Endothelial cell of umbilical vein (primary cell): ENCODE measurements around the gene PCMT1. TPM values are rescaled to one million over a fixed set of nuclear protein-coding genes. Genes with fewer than 3 reads are reported as not detected.

ENCODE experiments used
- BruUV-seq: library from RNA; stranded (reverse); fragments of 400-500 nt; replicated peaks from 2 replicates; lab custom pipeline; 2021; lab: Mats Ljungman, UMichigan
- CTCF ChIA-PET: fragments of 300-600, 350-600 bp; sonication (Branson Sonifier 250); formaldehyde crosslinking; loops from one replicate; lab custom pipeline; 2021; ENCODE audit warnings: antibody characterized with exemption, inconsistent platforms; lab: Charles Lee
- POLR2A ChIA-PET: fragments of 300-600, 350-600 bp; sonication (Branson Sonifier 250); formaldehyde crosslinking; loops from one replicate; lab custom pipeline; 2021; ENCODE audit warnings: antibody characterized with exemption, inconsistent platforms; lab: Charles Lee
- DNase-seq: peaks from one replicate; pipeline ENCODE4 v3.0.0-alpha.2; 2011; ENCODE audit warnings: low read depth, low spot score
- FAIRE-seq: peaks from 2 replicates; lab custom pipeline; 2011; peaks lifted over from hg19 to GRCh38; lab: Jason Lieb, UNC
- H2AFZ ChIP-seq: 2 replicates; pipeline ENCODE4 v1.6.0; 2012; ENCODE audit warnings: low read depth, low read length, control low read depth, inconsistent platforms
- H3K27ac ChIP-seq: 2 replicates; pipeline ENCODE4 v1.5.1; 2011; ENCODE audit warnings: low read depth, mild to moderate bottlenecking, control low read depth, low read length, moderate library complexity; ENCODE audit not compliant: insufficient read depth
- H3K27me3 ChIP-seq, 2 experiments: 2 replicates each; pipeline versions ENCODE4 v1.6.0 to v1.6.1; 2011; ENCODE audit warnings: low read length in 2 of 2, mixed read lengths in 1 of 2; ENCODE audit not compliant: control insufficient read depth in 2 of 2, insufficient read depth in 2 of 2
- H3K36me3 ChIP-seq, 2 experiments: 2 replicates in 1 of 2; 3 replicates in 1 of 2; pipeline ENCODE4 v1.5.1; 2011; ENCODE audit warnings: low read length in 2 of 2, mild to moderate bottlenecking in 1 of 2, moderate library complexity in 1 of 2; ENCODE audit not compliant: control insufficient read depth in 2 of 2, insufficient read depth in 2 of 2; ENCODE audit errors: extremely low read depth in 1 of 2
- H3K4me1 ChIP-seq: 3 replicates; pipeline ENCODE4 v1.5.1; 2011; ENCODE audit warnings: mild to moderate bottlenecking, low read length; ENCODE audit not compliant: control insufficient read depth, insufficient read depth; ENCODE audit errors: extremely low read depth
- H3K4me2 ChIP-seq: 2 replicates; pipeline ENCODE4 v1.6.1; 2011; ENCODE audit warnings: low read length, control low read depth, mixed read lengths; ENCODE audit not compliant: insufficient read depth
- H3K4me3 ChIP-seq, 3 experiments: fragments of 200-600 bp in 1 of 3; sonication (generic), shearing (Covaris generic) in 1 of 3; replicated peaks in 1 of 3; 2 replicates each; pipeline ENCODE4 v1.5.1; 2011 to 2016; ENCODE audit warnings: control low read depth in 3 of 3, low read length in 3 of 3, mild to moderate bottlenecking in 2 of 3, inconsistent platforms in 1 of 3, low read depth in 1 of 3, moderate library complexity in 1 of 3; ENCODE audit not compliant: insufficient read depth in 1 of 3
- H3K79me2 ChIP-seq: 2 replicates; pipeline ENCODE4 v1.6.0; 2012; ENCODE audit warnings: low read length, inconsistent platforms; ENCODE audit not compliant: control insufficient read depth, insufficient read depth
- H3K9ac ChIP-seq: replicated peaks from 2 replicates; pipeline ENCODE3; 2011; ENCODE audit warnings: low read length, control low read depth; ENCODE audit not compliant: insufficient read depth; ENCODE audit errors: extremely low read depth
- H3K9me1 ChIP-seq: replicated peaks from 3 replicates; pipeline ENCODE4 v1.6.0; 2011; ENCODE audit warnings: mild to moderate bottlenecking, low read length; ENCODE audit not compliant: control insufficient read depth, insufficient read depth; ENCODE audit errors: extremely low read depth
- H3K9me3 ChIP-seq: replicated peaks from 2 replicates; pipeline ENCODE4 v1.5.1; 2012; ENCODE audit warnings: low read length, inconsistent platforms; ENCODE audit not compliant: control insufficient read depth, insufficient read depth
- H4K20me1 ChIP-seq: replicated peaks from 2 replicates; pipeline ENCODE3; 2011; ENCODE audit warnings: mild to moderate bottlenecking, low read length; ENCODE audit not compliant: control insufficient read depth, insufficient read depth; ENCODE audit errors: extremely low read depth
- EZH2 ChIP-seq: IDR thresholded peaks from 2 replicates; pipeline ENCODE4 v1.6.1; 2012; ENCODE audit warnings: borderline replicate concordance, low read depth, mild to moderate bottlenecking, moderate library complexity, low read length, inconsistent platforms; ENCODE audit not compliant: severe bottlenecking
- FOS ChIP-seq: IDR thresholded peaks from 2 replicates; pipeline ENCODE4 v1.6.1; 2011; ENCODE audit warnings: mild to moderate bottlenecking, low read length, moderate library complexity, borderline replicate concordance; ENCODE audit not compliant: insufficient read depth
- GATA2 ChIP-seq: IDR thresholded peaks from 2 replicates; pipeline ENCODE4 v1.7.0; 2011; ENCODE audit warnings: low read depth, mild to moderate bottlenecking, moderate library complexity, mixed read lengths, low read length; ENCODE audit not compliant: insufficient read length, insufficient read depth
- JUN ChIP-seq: IDR thresholded peaks from 2 replicates; pipeline ENCODE4 v1.6.1; 2011; ENCODE audit warnings: borderline replicate concordance, low read depth; ENCODE audit not compliant: insufficient read length, insufficient read depth
- MYC ChIP-seq: IDR thresholded peaks from one replicate; pipeline ENCODE4 v1.6.1; 2011; ENCODE audit warnings: mild to moderate bottlenecking, low read depth, low read length
- POLR2A ChIP-seq: IDR thresholded peaks from 2 replicates; pipeline ENCODE4 v1.6.1; 2012; ENCODE audit warnings: low read depth, mild to moderate bottlenecking, control low read depth, low read length
- POLR2AphosphoS5 ChIP-seq: IDR thresholded peaks from 2 replicates; pipeline ENCODE4 v1.6.1; 2012; ENCODE audit warnings: low read depth, mild to moderate bottlenecking, control low read depth, low read length, moderate library complexity; ENCODE audit not compliant: insufficient read depth
- dilution Hi-C: fragments of 300-500 bp; cut with MboI; formaldehyde crosslinking; loops from one replicate; pipeline ENCODE4 v1.15.0; 2019; ENCODE audit warnings: low sequenced_read_pairs; ENCODE audit not compliant: extremely low pct_ligation_motif_present
- intact Hi-C: fragments of 100-400 bp; cut with micrococcal nuclease; formaldehyde crosslinking; loops from one replicate; pipeline ENCODE4 v1.10.0; 2022
- polyA plus RNA-seq, 4 experiments: library from polyadenylated mRNA; depleted of rRNA in 3 of 4; stranded (reverse) in 3 of 4; unstranded in 1 of 4; fragments of >200 nt; gene quantifications; 2 replicates each; pipeline versions ENCODE4 v1.2.1 to v1.2.3, GENCODE V29; 2011 to 2012; ENCODE audit warnings: missing spikeins in 1 of 4
- total RNA-seq: library from RNA; stranded (reverse); gene quantifications from 2 replicates; pipeline ENCODE4 v1.2.3, GENCODE V29; 2021
- TF ChIP-seq, protein P1 (sequence below), 2 donors: IDR thresholded peaks; 1 replicate in 1 of 2; 2 replicates in 1 of 2; pipeline ENCODE4 v1.5.1; 2011; ENCODE audit warnings: low read length in 2 of 2, mild to moderate bottlenecking in 2 of 2, moderate library complexity in 2 of 2, control low read depth in 1 of 2, inconsistent platforms in 1 of 2, low read depth in 1 of 2; ENCODE audit not compliant: insufficient read depth in 1 of 2; ENCODE audit errors: extremely low read depth in 1 of 2
- TF ChIP-seq, protein P2 (sequence below): IDR thresholded peaks from 2 replicates; pipeline ENCODE4 v1.6.1; 2011; ENCODE audit not compliant: insufficient read depth, insufficient read length

The PCMT1 gene
- total and polyA plus RNA-seq, 2 donors (not counting 3 experiments of a cell fraction or from before 2014, with no cell fraction given) = 95.0 to 102 TPM

DNA sequence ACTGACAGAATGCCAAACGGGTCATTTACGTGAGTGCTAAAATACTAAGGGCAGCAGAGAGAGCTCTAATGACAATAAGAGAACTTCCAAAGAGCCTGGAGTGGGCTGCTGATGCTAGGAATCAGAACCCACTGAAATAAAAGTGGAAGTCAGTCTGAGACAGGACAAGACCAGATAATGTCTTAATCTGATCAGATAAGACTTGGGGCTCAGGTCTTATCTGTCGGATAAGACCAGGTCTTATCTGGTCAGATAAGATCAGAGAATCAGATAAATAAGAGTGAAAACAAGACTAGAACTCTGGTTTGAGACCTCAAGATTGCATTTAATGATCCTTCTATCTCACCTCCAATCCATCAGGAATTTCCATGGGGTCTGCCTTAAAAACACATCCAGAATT, 96.0 kb downstream of the PCMT1 start:
- FAIRE-seq = no peak
- H3K27me3 ChIP-seq = no peaks in the 10 kb centered on the region
- H4K20me1 ChIP-seq = no peaks in the 10 kb centered on the region
- peaks cover 0 to 3% of the 10 kb centered on the region in 2 experiments for H3K36me3 ChIP-seq
- H3K27ac ChIP-seq = no peak overlapping the region
- H3K9me1 ChIP-seq = no peaks in the 10 kb centered on the region
- no peak overlapping the region for H2AFZ ChIP-seq
- no peaks in the 10 kb centered on the region for H3K9me3 ChIP-seq
- BruUV-seq = no TSS peak
- TF ChIP-seq FOS (no peak), POLR2A (no peak), JUN (no peak), GATA2 (no peak), EZH2 (no peak), POLR2AphosphoS5 (no peak), MYC (no peak)
- TF ChIP-seq, protein P1, sequence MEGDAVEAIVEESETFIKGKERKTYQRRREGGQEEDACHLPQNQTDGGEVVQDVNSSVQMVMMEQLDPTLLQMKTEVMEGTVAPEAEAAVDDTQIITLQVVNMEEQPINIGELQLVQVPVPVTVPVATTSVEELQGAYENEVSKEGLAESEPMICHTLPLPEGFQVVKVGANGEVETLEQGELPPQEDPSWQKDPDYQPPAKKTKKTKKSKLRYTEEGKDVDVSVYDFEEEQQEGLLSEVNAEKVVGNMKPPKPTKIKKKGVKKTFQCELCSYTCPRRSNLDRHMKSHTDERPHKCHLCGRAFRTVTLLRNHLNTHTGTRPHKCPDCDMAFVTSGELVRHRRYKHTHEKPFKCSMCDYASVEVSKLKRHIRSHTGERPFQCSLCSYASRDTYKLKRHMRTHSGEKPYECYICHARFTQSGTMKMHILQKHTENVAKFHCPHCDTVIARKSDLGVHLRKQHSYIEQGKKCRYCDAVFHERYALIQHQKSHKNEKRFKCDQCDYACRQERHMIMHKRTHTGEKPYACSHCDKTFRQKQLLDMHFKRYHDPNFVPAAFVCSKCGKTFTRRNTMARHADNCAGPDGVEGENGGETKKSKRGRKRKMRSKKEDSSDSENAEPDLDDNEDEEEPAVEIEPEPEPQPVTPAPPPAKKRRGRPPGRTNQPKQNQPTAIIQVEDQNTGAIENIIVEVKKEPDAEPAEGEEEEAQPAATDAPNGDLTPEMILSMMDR (IDR thresholded peaks at IDR 0.05; ENCODE audit: extremely low read depth in 1 of 2, insufficient read depth in 1 of 2, low read depth in 1 of 2, low read length in 2 of 2) = no peak
- TF ChIP-seq, protein P2, sequence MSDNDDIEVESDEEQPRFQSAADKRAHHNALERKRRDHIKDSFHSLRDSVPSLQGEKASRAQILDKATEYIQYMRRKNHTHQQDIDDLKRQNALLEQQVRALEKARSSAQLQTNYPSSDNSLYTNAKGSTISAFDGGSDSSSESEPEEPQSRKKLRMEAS = no peak
- dilution Hi-C loops = no loop called here
- peaks cover 15% of the 10 kb centered on the region for H3K4me1 ChIP-seq
- ChIA-PET POLR2A (no interaction called here), CTCF (no interaction called here)
- no peaks in the 10 kb centered on the region for H3K79me2 ChIP-seq
- H3K4me3 ChIP-seq = no peak overlapping the region
- intact Hi-C loops = no loop called here
- DNase-seq = no peak
- H3K4me2 ChIP-seq = no peak overlapping the region
- H3K9ac ChIP-seq = no peak overlapping the region
